ENCODE measurements around the gene NNMT. TPM values are rescaled to one million over a fixed set of nuclear protein-coding genes. Genes with fewer than 3 reads are reported as not detected.

NNMT gene
- total and polyA plus RNA-seq, 2 donors (not counting 1 experiment from before 2014, with no cell fraction given) = not detected

DNA sequence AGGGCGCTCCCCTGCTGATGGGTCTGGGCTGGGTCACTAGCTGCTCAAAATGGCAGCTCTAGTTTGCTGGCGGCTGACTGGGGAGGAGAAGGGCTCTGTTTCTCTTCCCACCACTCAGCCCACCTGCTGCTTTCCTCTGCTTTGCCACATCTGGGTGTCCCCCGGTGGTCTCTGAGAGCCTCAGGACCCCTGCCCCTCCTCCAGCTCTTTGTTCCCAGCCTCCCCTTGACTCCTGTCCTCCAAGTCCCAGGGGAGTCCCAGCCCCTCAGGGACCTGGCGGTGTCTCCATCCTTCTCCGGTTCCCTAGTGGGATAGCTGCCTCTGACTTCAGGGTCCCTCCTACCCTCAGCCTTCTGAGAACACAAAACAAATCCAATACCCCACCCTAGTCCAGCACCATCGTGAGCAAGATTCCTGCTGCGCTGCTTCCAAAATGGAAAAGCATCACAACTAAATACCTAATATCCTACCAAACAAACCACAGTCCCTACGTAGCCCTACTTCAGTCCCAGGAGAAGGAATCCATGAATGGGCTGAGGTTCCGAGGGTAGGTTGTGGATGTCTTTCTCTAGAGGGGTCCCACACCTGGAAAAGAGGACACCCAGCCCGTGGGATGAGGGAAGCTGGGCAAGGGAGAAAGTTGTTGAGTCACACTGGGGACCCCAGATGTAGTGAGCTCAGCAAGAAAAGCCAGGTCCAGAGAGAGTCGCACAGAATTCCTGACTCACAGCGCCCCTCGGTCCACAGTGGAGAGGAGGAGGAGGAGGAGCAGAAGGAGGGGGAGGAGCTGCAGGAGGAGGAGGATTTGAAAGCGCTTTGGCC, 45.0 kb upstream of the NNMT start:
- Mint-ChIP-seq H3K4me1 (peaks cover 9% of the 10 kb centered on the region), H3K27me3 (peaks cover 5% of the 10 kb centered on the region), H3K9me3 (ENCODE audit: insufficient read depth) (no peaks in the 10 kb centered on the region), H3K4me3 (no peak overlapping the region), H3K27ac (no peak overlapping the region)
- intact Hi-C loops (cut with micrococcal nuclease) = no loop called here
- no peaks in the 10 kb centered on the region for H3K79me2 ChIP-seq (ENCODE audit: control insufficient read depth, insufficient read depth, low read length)
- H3K27me3 ChIP-seq (replicated peaks in 1 of 4; ENCODE audit: control extremely low read depth in 1 of 4, control insufficient read depth in 3 of 4, insufficient read depth in 4 of 4, low read length in 3 of 4) = no peaks in the 10 kb centered on the region
- H3K9ac ChIP-seq (ENCODE audit: low read length) = no peak overlapping the region
- no peak overlapping the region for H3K4me2 ChIP-seq (replicated peaks; ENCODE audit: low read depth, low read length, poor library complexity, severe bottlenecking)
- H3K36me3 ChIP-seq (replicated peaks in 1 of 2; ENCODE audit: control extremely low read depth in 1 of 2, control insufficient read depth in 1 of 2, extremely low read depth in 1 of 2, insufficient read depth in 2 of 2, low read length in 1 of 2) = no peaks in the 10 kb centered on the region
- ChIA-PET POLR2A (interaction anchor here (1.1 kb wide), 1 partner anchor 70 kb away, joined by 3 read pairs; no protein-coding TSS in a partner anchor), CTCF (interaction anchor here (1.0 to 5.9 kb wide), 5 partner anchors 10 to 355 kb away, joined by 3 to 52 read pairs (median 5); no protein-coding TSS in a partner anchor)
- no peak overlapping the region for H3K27ac ChIP-seq (ENCODE audit: low read length in 2 of 2)
- ATAC-seq (ENCODE audit: low read depth) (no peak), DNase-seq (no peak)
- no peak overlapping the region for H2AFZ ChIP-seq (ENCODE audit: insufficient read depth, low read depth, low read length, poor library complexity, severe bottlenecking)
- no peaks in the 10 kb centered on the region for H4K20me1 ChIP-seq (ENCODE audit: control insufficient read depth, insufficient read depth, low read length, poor library complexity, severe bottlenecking)
- TF ChIP-seq, protein P1, sequence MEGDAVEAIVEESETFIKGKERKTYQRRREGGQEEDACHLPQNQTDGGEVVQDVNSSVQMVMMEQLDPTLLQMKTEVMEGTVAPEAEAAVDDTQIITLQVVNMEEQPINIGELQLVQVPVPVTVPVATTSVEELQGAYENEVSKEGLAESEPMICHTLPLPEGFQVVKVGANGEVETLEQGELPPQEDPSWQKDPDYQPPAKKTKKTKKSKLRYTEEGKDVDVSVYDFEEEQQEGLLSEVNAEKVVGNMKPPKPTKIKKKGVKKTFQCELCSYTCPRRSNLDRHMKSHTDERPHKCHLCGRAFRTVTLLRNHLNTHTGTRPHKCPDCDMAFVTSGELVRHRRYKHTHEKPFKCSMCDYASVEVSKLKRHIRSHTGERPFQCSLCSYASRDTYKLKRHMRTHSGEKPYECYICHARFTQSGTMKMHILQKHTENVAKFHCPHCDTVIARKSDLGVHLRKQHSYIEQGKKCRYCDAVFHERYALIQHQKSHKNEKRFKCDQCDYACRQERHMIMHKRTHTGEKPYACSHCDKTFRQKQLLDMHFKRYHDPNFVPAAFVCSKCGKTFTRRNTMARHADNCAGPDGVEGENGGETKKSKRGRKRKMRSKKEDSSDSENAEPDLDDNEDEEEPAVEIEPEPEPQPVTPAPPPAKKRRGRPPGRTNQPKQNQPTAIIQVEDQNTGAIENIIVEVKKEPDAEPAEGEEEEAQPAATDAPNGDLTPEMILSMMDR (IDR thresholded peaks at IDR 0.05) = no peak
- no peak for TF ChIP-seq EZH2 (IDR thresholded peaks at IDR 0.05; ENCODE audit: borderline replicate concordance, insufficient read depth, low read depth, low read length, poor library complexity, severe bottlenecking)
- peaks cover 0 to 4% (median 0%) of the 10 kb centered on the region in 3 donors for H3K9me3 ChIP-seq (ENCODE audit: control extremely low read depth in 1 of 3, control insufficient read depth in 2 of 3, insufficient read depth in 1 of 3, low read length in 2 of 3)
- H3K4me1 ChIP-seq (ENCODE audit: control insufficient read depth in 2 of 2, insufficient read depth in 2 of 2, low read length in 2 of 2) = peaks cover 4 to 8% of the 10 kb centered on the region in 2 donors
- no peak overlapping the region for H3K4me3 ChIP-seq (ENCODE audit: control extremely low read depth in 1 of 5, extremely low read depth in 1 of 5, insufficient read depth in 1 of 5, low read depth in 2 of 5, low read length in 4 of 5)
- 93% methylated on average over 10 of the region's 14 CpGs for WGBS (ENCODE audit: insufficient coverage)

DNA sequence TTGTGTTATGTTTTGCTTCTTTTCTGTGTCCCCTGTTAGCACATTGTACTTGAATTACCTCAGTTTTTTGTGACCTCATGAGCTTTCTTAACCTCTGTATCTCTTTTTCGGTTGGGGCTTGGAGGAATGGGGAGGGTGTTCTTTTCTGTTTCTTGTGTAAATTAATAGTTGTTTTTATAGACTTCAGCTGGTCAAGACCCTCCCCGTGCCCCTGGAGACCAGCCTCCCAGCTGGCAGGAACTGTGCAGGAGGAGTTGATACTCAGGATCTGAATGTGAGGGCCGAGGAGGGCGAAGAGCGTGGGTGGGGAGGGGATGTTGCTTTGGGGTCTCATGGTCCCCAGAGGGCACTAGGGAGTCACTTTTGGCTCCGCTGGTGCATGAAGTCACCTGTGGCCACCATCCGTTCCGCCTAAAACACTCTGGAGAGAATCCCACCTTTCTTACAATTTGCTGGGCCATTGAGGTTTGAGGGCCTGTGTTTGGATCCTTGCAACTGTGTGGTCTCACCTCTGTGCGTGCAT, 44.3 kb upstream of the NNMT start:
- H3K4me1 ChIP-seq (ENCODE audit: control insufficient read depth in 2 of 2, insufficient read depth in 2 of 2, low read length in 2 of 2) = peaks cover 4 to 8% of the 10 kb centered on the region in 2 donors
- 56% methylated on average over 3 of the region's 9 CpGs for WGBS (ENCODE audit: insufficient coverage)
- DNase-seq (peak; percentile 25), ATAC-seq (ENCODE audit: low read depth) (no peak)
- Mint-ChIP-seq H3K27ac (peak overlapping the region; percentile 34), H3K27me3 (no peaks in the 10 kb centered on the region), H3K4me3 (no peak overlapping the region), H3K9me3 (ENCODE audit: insufficient read depth) (no peaks in the 10 kb centered on the region), H3K4me1 (peaks cover 9% of the 10 kb centered on the region)
- H3K36me3 ChIP-seq (replicated peaks in 1 of 2; ENCODE audit: control extremely low read depth in 1 of 2, control insufficient read depth in 1 of 2, extremely low read depth in 1 of 2, insufficient read depth in 2 of 2, low read length in 1 of 2) = no peaks in the 10 kb centered on the region
- H3K9me3 ChIP-seq (ENCODE audit: control extremely low read depth in 1 of 3, control insufficient read depth in 2 of 3, insufficient read depth in 1 of 3, low read length in 2 of 3) = peaks cover 0 to 4% (median 0%) of the 10 kb centered on the region in 3 donors
- intact Hi-C loops (cut with micrococcal nuclease) = no loop called here
- TF ChIP-seq, protein P1 (IDR thresholded peaks at IDR 0.05) = no peak
- TF ChIP-seq EZH2 (IDR thresholded peaks at IDR 0.05; ENCODE audit: borderline replicate concordance, insufficient read depth, low read depth, low read length, poor library complexity, severe bottlenecking) = no peak
- no peak overlapping the region for H2AFZ ChIP-seq (ENCODE audit: insufficient read depth, low read depth, low read length, poor library complexity, severe bottlenecking)
- ChIA-PET CTCF (interaction anchor here (1.0 to 5.9 kb wide), 5 partner anchors 9 to 356 kb away, joined by 3 to 52 read pairs (median 5); no protein-coding TSS in a partner anchor), POLR2A (interaction anchor here (1.1 kb wide), 1 partner anchor 71 kb away, joined by 3 read pairs; no protein-coding TSS in a partner anchor)
- no peaks in the 10 kb centered on the region for H3K27me3 ChIP-seq (replicated peaks in 1 of 4; ENCODE audit: control extremely low read depth in 1 of 4, control insufficient read depth in 3 of 4, insufficient read depth in 4 of 4, low read length in 3 of 4)
- H3K9ac ChIP-seq (ENCODE audit: low read length) = no peak overlapping the region
- H3K79me2 ChIP-seq (ENCODE audit: control insufficient read depth, insufficient read depth, low read length) = no peaks in the 10 kb centered on the region
- no peak overlapping the region for H3K4me2 ChIP-seq (replicated peaks; ENCODE audit: low read depth, low read length, poor library complexity, severe bottlenecking)
- no peak overlapping the region for H3K4me3 ChIP-seq (ENCODE audit: control extremely low read depth in 1 of 5, extremely low read depth in 1 of 5, insufficient read depth in 1 of 5, low read depth in 2 of 5, low read length in 4 of 5)
- no peak overlapping the region for H3K27ac ChIP-seq (ENCODE audit: low read length in 2 of 2)
- H4K20me1 ChIP-seq (ENCODE audit: control insufficient read depth, insufficient read depth, low read length, poor library complexity, severe bottlenecking) = no peaks in the 10 kb centered on the region

Data from B cell (primary cell).